ENCODE measurements around the gene SLAMF7. TPM values are rescaled to one million over a fixed set of nuclear protein-coding genes. Genes with fewer than 3 reads are reported as not detected.

Gene SLAMF7
- total and polyA plus RNA-seq, 2 donors (not counting 1 experiment from before 2014, with no cell fraction given): not detected

- DNase-seq (ENCODE audit: low read depth in 2 of 2): no peak
- no peak overlapping the region for H3K4me2 ChIP-seq (ENCODE audit: extremely low read depth, insufficient read depth, low read length)
Observed at GRCh38 chr1:160706526-160707235, 32.4 kb upstream of the SLAMF7 start.

GRCh38 chr1:160707236-160708064, 31.6 kb upstream of the SLAMF7 start:
- Histone ChIP-seq H3K27me3 (ENCODE audit: control insufficient read depth, insufficient read depth, low read length) (no peaks in the 10 kb centered on the region), H4K20me1 (ENCODE audit: control insufficient read depth, extremely low read depth, insufficient read depth, low read length) (no peaks in the 10 kb centered on the region), H3K4me1 (ENCODE audit: control insufficient read depth, extremely low read depth, insufficient read depth, low read length) (no peaks in the 10 kb centered on the region), H2AFZ (ENCODE audit: low read length) (no peak overlapping the region), H3K9me3 (ENCODE audit: control insufficient read depth, insufficient read depth, low read depth, low read length) (no peaks in the 10 kb centered on the region), H3K27ac (ENCODE audit: insufficient read depth, low read length) (no peak overlapping the region), H3K79me2 (ENCODE audit: control insufficient read depth, insufficient read depth, low read length) (no peaks in the 10 kb centered on the region), H3K4me3 (replicated peaks in 1 of 4; ENCODE audit: control extremely low read depth in 1 of 4, insufficient read depth in 1 of 4, low read depth in 3 of 4, low read length in 4 of 4) (no peak overlapping the region), H3K36me3 (ENCODE audit: control insufficient read depth, insufficient read depth, low read length) (no peaks in the 10 kb centered on the region), H3K4me2 (ENCODE audit: extremely low read depth, insufficient read depth, low read length) (no peak overlapping the region), H3K9ac (ENCODE audit: insufficient read depth, low read length) (no peak overlapping the region)
- TF ChIP-seq CTCF (conservative IDR thresholded peaks at IDR 0.05 in 1 of 2, IDR thresholded peaks at IDR 0.05 in 1 of 2; ENCODE audit: low read depth in 1 of 2, low read length in 2 of 2) (no peak), EZH2 (IDR thresholded peaks at IDR 0.05; ENCODE audit: low read length, missing control alignments) (no peak)
- DNase-seq (ENCODE audit: low read depth in 2 of 2): no peak

More at GRCh38 chr1:160706526-160707235, 32.4 kb upstream of the SLAMF7 start:
- H2AFZ ChIP-seq (ENCODE audit: low read length): no peak overlapping the region
- H3K4me1 ChIP-seq (ENCODE audit: control insufficient read depth, extremely low read depth, insufficient read depth, low read length): no peaks in the 10 kb centered on the region
- H4K20me1 ChIP-seq (ENCODE audit: control insufficient read depth, extremely low read depth, insufficient read depth, low read length): no peaks in the 10 kb centered on the region
- TF ChIP-seq EZH2 (IDR thresholded peaks at IDR 0.05; ENCODE audit: low read length, missing control alignments) (no peak), CTCF (conservative IDR thresholded peaks at IDR 0.05 in 1 of 2, IDR thresholded peaks at IDR 0.05 in 1 of 2; ENCODE audit: low read depth in 1 of 2, low read length in 2 of 2) (no peak)
- H3K79me2 ChIP-seq (ENCODE audit: control insufficient read depth, insufficient read depth, low read length): no peaks in the 10 kb centered on the region
- H3K27me3 ChIP-seq (ENCODE audit: control insufficient read depth, insufficient read depth, low read length): no peaks in the 10 kb centered on the region
- H3K9me3 ChIP-seq (ENCODE audit: control insufficient read depth, insufficient read depth, low read depth, low read length): no peaks in the 10 kb centered on the region
- no peak overlapping the region for H3K9ac ChIP-seq (ENCODE audit: insufficient read depth, low read length)
- no peaks in the 10 kb centered on the region for H3K36me3 ChIP-seq (ENCODE audit: control insufficient read depth, insufficient read depth, low read length)
- no peak overlapping the region for H3K27ac ChIP-seq (ENCODE audit: insufficient read depth, low read length)
- no peak overlapping the region for H3K4me3 ChIP-seq (replicated peaks in 1 of 4; ENCODE audit: control extremely low read depth in 1 of 4, insufficient read depth in 1 of 4, low read depth in 3 of 4, low read length in 4 of 4)

- Histone ChIP-seq H3K4me2 (ENCODE audit: extremely low read depth, insufficient read depth, low read length) (no peak overlapping the region), H3K9me3 (ENCODE audit: control insufficient read depth, insufficient read depth, low read depth, low read length) (no peaks in the 10 kb centered on the region), H4K20me1 (ENCODE audit: control insufficient read depth, extremely low read depth, insufficient read depth, low read length) (no peaks in the 10 kb centered on the region), H2AFZ (ENCODE audit: low read length) (no peak overlapping the region), H3K27me3 (ENCODE audit: control insufficient read depth, insufficient read depth, low read length) (no peaks in the 10 kb centered on the region), H3K79me2 (ENCODE audit: control insufficient read depth, insufficient read depth, low read length) (no peaks in the 10 kb centered on the region), H3K36me3 (ENCODE audit: control insufficient read depth, insufficient read depth, low read length) (no peaks in the 10 kb centered on the region), H3K4me3 (replicated peaks in 1 of 4; ENCODE audit: control extremely low read depth in 1 of 4, insufficient read depth in 1 of 4, low read depth in 3 of 4, low read length in 4 of 4) (no peak overlapping the region), H3K4me1 (ENCODE audit: control insufficient read depth, extremely low read depth, insufficient read depth, low read length) (no peaks in the 10 kb centered on the region), H3K9ac (ENCODE audit: insufficient read depth, low read length) (no peak overlapping the region), H3K27ac (ENCODE audit: insufficient read depth, low read length) (no peak overlapping the region)
- no peak for DNase-seq (ENCODE audit: low read depth in 2 of 2)
- TF ChIP-seq EZH2 (IDR thresholded peaks at IDR 0.05; ENCODE audit: low read length, missing control alignments) (no peak), CTCF (conservative IDR thresholded peaks at IDR 0.05 in 1 of 2, IDR thresholded peaks at IDR 0.05 in 1 of 2; ENCODE audit: low read depth in 1 of 2, low read length in 2 of 2) (no peak)
Observed at GRCh38 chr1:160708118-160708517, 30.9 kb upstream of the SLAMF7 start.

Data from fibroblast of lung (primary cell).